CD4-positive, alpha-beta T cell treated with Interleukin-15 for 1 hour (primary cell): Measurements from ENCODE around the gene H2AZ2.
"Not testable (repeated sequence)": the region's sequence is repeated elsewhere in the genome, so short reads cannot be mapped to it uniquely, and the experiment has no call there.

Experiments
- DNase-seq: peaks from one replicate; pipeline ENCODE4 v3.0.0-alpha.2; 2020

H2AZ2 gene

DNA sequence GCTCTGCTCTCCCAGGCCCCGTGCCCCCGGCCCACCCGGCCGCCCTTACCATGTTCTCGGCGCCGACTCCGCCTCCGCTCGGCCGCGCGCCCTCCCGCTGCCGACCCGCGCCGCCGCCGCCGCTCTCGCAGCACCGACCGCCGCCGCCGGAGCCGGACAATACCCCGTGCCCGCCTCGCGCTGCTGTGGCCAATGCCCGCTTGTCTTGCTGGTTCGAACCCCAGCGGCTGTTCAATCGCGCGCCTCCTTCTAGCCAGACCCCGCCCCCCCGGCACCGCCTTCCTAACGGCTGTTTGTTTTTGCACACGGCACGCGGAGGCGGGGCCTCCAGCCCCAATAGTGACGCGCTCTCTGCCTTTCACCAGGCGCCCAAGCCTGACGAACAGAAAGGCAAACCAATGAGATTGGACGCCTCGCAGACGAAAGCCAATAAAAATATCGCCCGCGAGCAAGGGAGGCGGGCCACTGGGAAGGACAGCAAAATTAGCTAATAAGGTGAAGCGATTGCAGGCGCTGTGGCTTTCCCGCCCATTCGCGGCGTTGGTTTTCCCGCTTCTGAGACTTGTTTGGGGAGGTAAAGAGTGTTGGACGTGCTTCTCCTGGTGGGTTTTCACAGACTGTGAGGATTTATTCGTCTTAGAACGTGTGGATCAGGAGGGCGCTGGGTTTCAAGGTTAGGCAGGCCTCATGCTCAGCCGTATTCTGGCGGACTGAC lies at the start of gene H2AZ2:
Gene H2AZ2, minus strand, starts transcription at position 168 of the 715 bp plus-strand sequence. Its CDS starts 116 bp downstream, at position 52.
- peak; percentile 99 for DNase-seq

DNA sequence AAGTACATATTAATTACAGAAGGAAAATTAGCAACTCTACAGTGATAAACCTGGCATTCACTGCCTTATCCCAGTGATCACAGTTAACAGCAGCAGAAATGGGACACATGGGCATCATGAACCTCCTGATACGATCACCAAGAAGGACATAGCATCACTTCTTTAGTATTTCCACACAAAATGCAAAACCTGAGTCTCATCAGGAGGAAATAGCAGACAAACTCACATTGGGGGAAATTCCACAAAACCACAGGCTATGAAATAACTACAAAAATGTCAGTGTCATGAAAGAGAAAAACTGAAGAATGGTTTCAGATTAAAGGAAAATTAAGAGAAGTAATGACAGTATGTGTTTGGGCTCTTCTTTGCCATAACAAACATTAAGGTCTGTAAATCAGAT lies 49.4 kb upstream of the H2AZ2 start:
- no peak for DNase-seq

DNA sequence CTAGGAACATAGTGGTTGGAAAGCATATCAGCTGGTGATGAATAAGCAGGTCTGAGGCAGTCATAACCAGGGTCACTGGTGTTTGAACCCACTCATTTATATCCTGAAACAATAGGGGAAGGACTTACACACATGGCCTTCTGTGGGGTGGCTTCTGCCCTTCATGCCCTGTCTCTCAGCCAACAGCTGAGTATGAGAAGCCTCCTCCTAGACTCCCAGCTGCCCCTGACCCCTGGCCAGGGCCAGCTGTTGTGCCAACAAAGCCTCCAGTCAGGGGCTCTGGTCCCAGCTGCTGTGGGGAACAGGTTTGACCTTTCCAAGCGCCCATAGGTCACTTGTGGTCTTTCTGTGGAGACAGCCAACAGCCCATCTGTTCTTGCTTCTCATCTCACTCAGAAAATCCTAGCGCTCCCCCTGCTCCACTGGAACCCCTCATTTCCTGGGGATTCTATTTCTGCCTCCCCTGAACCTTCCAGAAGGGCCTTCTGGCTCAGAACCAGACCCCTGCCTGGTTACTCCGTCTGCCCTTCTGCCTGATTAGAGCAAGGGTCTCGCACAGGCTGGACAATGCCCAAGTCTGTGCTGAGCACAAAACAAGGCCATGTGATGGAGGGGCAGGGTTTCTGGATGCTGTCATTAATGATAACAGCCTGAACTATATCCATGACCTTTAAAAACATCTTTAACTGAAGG lies 47.1 kb upstream of the H2AZ2 start:
- DNase-seq: no peak

DNA sequence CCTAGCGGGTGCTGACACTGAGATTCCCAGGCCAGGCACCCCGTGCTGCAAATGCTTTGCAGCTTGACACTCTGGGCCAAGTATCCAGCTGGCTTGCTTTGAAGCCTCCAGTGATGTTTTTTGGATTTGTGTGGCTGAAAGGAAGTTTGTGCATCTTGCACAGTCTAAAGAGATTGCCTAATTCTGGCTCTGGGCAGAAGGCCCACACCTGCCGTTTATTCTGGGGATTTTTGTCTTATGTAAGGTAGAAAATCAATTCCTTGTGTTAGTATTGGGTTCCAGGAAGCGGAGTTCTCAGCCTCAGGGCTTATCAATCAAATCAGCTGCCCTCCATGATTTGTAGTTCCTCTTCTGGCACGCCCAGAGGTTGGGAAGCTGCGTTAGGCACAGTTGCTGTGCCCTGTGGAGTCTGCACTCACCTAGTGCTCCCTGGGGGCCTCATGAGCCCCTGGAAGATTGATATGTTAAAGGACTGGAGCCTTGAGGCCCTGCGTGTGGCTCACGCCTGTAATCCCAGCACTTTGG lies 45.9 kb upstream of the H2AZ2 start:
- no peak for DNase-seq

DNA sequence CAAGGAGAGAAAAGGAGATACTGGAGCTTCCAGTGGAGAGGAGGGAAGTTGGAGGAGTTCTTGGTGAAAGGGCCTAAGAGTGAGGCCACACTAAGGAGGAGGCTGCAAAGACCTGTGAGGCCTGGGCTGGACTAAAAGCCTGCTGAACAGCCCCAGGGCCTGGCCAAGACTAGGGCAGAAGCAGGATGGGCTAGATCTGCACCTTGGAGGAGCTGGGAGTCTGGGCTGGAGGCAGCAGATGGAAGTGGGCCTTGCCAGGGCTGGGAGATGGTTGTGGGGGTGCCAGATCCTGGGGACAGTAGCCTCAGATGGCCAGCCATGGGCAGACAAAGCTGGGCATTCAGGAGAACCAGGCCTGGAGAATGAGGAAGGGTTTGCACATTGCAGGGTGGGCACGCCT lies 43.9 kb upstream of the H2AZ2 start:
- no peak for DNase-seq

DNA sequence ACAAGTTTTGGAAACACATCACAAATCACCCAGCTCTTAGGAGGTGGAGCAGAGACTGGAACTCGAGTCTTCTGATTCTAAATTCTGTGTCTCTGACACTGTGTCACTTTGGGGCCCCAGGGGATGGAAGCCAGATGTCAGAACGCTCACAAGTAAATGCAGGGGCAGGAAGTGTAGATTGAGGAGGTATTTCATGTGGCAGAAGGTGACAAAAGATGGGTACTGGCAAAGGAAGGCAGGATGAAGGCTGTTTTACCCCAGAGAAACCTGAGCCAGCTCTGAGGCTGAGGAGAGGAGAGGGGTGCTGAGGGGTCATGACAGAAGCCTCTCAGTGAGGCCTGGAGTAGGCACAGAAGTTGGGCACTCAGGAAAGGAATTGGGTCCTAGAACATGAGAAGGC lies 43.5 kb upstream of the H2AZ2 start:
- DNase-seq: peak; percentile 44

DNA sequence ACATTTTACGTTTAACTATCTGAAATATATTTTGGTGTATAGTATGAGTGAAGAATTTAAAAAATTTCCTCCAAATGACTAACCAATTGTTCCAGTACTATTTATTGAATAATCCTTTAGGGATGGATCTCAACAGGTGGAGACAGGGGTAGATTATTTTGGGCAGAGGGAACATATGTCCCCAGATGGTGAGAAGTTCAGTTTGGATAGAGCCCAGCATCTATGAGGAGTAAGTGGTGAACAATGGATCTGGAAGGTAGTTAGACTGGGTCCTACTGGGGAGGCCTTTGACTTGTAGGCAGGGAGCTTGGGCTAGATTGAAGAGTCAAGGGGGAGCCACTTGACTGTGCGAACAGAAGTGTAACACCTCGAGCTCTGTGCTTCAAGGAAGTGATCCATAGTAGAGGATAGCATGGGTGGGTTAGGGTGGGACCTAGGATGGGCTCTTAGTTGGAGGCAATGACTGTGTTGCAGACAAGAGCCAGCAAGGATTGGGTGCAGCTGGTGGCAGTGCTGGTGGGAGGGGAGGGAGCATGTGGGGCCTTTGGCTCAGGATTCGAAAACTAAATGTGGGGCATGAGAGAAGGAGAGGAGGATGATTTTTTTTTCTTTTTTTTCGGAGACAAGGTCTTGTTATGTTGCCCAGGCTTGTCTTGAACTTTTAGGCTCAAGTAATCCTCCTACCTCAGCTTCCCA lies 41.3 kb upstream of the H2AZ2 start:
- no peak for DNase-seq

DNA sequence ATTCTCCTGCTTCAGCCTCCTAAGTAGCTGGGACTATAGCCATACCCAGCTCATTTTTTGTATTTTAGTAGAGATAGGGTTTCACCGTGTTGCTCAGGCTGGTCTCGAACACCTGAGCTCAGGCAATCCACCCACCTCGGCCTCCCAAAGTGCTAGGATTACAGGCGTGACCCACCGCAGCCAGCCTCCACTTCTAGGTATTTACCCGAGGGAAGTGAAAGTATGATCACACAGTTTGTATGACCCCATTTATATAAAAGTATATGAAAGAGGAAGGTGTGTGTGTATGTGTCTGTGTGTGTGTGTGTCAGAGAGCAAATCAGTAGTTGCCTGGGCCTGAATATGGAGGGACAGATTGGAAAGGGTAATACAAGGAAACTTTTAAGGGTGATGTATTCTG lies 39.4 kb upstream of the H2AZ2 start:
- peak; percentile 63 for DNase-seq

DNA sequence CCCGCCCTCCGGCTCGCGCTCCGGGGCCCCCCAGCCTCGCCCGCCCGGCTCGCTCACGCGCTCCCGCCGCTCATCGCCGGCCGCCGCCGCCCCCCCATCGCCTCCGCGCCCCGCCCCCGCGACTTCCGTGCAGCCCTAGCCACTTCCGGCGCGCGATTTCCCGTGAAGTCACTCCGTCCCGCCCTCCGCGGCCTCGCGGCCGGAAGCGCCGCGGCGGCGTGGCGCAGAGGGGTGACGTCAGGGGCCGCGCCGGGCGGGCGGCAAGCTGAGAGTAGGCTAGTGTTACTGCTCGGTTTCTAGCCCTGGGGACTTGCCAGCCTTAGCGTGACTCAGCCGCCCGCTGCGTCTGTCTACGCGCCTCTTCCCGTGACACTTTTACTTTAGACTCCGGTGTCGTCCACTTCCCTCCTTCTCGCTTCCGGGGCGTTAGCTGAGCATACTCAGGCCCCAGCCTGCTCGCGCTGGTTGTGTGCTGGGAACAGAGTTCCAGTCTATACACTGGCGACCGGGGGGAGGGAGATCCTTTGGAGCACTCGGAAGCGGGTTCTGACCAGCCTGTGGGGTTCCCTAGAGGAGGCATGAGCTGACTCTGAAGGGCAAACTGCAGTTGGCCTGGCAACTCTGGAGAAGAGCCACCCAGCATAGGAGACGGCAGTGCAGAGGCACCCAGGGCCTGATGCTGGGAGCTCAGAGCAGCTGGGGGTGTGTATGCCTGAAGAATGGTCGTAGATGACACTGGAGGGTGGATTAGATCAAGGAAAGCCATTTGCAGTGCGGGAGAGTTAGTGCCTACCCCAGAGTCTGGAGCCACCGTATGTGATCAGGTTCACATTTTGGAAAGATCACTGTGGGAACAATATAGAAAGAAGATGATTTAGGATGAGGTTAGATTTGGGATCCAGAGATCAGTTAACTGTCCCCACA lies 37.8 kb upstream of the H2AZ2 start, which contains the start of gene PURB:
Gene PURB, minus strand, starts transcription at position 137 of the 924 bp plus-strand sequence. CDS start 182 bp downstream, outside the sequence.
- peak; percentile 98 for DNase-seq

DNA sequence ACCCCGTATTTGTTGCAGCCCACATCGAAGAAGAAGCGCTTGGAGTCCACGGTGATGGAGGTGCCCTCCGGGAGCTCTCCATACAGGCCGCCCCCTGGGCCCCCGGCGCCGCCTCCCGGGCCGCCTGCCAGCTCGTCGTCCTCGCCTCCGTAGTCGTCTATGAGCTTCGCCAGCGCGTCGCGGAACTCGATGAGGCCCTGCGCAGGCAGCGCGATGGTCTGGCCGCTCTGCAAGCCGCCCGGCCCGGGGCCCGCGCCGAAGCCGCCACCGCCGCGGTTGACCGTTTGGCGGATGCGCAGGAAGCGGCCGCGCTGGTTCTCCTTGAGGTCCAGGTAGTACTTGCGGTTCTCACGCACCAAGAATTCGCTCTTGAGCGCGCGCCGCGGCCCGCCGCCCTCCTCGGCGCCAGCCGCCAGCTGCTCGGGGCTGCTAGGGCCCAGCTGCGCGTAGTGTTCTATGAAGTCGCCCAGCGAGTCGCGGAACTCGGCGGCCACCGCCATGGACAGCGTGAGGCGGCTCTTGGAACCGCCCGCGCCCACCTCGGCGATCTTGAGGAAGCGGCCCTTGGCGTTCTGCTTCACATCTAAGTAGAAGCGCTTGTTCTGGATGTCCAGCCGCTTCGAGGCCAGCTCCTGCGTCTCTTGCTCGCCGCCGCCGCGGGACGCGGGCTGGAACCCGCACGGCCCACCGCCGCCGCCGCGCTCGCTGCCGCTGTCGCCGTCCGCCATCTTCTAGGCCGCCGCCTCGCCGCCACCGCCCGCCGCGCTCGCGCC lies 36.9 kb upstream of the H2AZ2 start:
- peak; percentile 47 for DNase-seq

DNA sequence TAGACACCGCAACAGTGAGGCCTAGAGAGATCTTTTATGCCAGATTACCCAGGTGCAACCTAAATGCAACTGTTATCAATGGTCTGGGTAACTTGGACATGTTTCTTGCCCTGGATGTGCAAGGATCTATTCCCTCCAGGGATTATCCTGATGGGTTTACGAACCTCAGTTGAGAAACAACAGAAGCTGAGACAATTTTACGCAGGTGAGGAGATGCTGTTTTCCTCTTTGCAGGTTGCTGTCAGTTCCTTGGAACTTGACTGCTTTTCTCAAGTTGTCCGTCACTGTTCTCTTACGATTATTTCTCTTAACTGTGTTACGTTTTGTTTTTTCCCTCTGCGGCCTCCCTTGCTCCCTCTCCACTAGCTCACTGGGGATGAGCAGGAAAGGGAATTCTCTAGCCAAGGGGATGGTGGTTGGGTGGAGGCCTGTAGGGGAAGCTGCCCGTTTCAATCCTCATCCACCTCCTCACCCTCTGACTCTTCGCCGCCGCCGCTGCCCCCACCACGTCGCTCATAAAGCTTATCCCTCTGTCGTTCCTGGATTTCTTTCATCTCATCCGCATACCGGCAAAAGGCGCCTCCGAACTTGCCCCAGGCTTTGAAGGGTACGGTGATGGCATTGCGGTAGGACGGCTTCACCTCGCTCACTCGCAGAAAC lies 36.2 kb upstream of the H2AZ2 start:
- DNase-seq: no peak

DNA sequence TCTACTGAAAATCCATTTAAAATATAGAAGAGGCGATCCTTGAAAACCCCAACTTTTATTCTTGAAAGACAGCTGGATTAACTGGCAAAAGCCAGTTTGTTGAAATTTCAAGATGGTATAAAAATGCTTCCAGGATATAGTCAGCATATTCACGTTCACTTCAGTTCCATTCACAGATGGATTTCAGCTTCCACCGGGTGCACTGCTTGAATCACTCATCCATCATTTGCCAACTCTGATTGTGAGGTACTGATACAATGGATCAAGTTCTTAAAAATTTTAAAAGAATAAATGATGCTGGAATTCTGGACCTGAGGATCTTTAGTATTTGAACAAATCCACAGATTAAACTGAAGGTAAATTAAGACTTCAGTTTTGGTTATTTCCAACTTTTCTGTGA lies 35.0 kb upstream of the H2AZ2 start:
- DNase-seq: no peak

DNA sequence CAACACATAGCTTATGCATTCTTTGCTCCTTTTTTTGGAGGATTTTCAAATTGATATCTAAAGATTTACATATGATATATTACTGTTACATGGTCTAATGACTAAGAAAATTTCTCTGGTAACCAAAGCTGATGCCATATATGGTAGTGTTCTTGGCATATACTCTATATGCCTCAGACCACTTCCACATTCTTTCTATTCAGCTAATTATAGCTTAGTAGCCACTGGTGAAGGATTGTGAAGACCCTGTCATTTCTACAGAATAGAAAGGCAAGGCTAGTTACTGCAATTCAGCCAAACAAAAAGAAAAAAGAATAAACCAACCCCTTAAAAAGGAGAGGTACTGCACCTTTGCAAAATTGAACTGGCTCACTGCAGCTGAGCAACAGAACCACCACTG lies 33.7 kb upstream of the H2AZ2 start:
- no peak for DNase-seq

DNA sequence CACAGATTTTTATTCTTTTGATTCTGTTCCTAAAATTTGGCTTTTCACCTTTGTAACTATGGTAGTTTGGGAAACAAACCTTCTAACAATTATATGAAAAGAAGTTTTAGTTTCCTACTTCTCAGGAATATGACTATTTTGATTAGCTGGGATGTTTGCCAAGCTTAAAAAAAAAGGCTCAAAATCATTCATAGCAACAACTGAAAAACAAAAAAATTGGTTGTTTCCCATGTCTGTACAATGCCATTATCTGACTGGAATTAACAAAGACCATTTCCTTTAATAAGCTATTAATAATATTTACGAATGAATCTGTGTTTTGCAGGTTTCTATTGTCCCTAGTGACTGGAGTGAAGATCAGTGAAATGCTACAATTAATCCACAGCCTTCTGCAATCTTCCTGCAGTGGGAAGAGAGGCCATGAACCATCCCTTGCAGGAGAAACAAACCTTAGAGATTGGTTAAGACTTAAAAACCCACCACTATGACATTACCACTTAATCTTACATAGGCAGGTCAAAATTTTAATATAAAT lies 33.2 kb upstream of the H2AZ2 start:
- DNase-seq: no peak

DNA sequence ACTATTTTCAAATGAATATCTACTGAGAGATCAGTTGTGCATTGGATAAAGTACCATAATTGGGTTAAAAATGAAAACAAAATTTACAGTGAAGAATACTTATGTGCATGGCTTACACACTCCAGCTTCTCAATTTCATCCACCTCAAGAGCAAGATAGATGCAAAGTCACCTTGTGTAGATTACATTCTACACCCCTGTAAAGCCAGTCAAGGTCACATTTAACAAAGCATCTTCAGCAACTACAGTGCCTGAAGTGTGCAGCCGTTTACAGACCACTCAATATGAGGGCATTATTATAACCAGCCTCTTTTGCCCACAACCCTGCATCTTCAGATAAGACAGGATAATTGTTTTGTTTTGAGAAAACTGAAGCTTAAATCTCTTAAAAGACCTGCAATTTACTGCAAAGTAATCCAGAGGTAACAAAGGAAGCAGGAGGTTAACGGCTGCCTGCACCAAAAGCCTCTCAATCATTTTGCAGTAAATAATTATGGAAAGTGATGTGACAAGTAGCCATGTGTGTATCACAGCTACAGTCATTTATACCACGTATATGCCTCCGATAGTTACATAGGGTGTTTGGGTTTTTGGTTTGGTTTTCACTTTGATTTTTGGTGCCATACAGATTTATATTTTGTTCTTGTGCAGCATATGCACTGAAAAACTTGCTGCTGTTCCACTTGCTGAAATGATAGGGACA lies 32.6 kb upstream of the H2AZ2 start:
- DNase-seq: no peak

DNA sequence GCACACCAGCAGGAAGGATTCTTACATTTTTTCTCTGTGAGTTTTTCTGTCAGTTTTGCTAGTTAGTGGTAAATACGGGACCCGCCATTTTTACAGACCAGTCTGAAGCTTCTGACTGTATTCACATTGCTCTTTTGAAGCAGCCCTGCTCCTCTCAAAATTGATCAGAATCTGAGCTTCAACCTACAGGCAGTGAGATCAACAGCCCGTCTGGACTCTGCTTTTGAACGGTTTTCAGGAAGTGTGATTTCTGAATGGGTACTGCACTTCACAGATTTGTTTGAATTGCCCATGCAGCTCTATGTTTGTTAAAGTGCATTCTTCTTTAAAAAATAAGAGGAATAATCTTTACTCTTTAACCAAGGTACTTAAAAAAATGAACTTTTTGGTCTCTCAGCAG lies 28.5 kb upstream of the H2AZ2 start:
- DNase-seq: no peak

DNA sequence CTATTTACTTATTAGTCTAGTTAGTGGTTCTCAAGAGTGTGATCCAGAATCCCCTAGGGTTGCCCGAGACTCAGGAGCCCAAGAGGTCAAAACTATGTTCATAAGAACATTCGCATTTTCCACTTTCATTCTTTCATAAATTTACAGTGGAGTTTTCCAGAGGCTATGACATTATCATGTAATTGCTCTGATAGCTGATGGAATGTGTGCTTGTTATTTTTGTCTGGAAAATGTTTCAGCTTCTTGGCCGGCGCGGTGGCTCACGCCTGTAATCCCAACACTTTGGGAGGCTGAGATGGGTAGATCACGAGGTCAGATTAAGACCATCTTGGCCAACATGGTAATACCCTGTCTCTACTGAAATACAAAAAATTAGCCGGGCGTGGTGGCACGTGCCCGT lies 27.4 kb upstream of the H2AZ2 start:
- DNase-seq: no peak

DNA sequence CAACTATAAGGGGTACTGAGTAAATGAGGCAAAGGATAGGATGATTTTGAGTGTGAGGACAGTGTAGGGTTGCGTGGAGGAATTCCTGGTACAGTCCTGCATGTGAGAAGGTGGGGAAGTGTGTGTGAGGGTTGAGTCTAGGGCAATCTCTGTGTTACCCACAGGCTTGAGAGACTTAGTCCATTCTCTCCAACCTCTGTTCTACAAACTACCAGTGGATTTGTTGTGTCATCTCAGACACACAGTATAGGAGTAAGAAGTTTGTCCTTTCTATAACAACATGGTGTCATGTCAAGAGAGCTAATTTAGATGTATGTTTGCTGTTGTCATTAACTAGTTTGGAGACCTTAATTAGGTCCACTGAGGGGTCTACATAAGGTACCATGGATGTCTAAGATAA lies 24.9 kb upstream of the H2AZ2 start:
- no peak for DNase-seq

DNA sequence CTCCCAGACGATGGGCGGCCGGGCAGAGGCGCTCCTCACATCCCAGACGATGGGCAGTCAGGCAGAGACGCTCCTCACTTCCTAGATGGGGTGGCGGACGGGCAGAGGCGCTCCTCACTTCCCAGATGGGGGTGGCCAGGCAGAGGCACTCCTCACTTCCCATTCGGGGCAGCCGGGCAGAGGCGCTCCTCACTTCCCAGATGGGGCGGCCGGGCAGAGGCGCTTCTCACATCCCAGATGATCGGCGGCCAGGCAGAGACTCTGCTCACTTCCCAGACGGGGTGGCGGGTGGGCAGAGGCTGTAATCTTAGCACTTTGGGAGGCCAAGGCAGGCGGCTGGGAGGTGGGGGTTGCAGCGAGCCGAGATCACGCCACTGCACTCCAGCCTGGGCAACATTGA lies 24.0 kb upstream of the H2AZ2 start:
- DNase-seq: not testable (repeated sequence)

DNA sequence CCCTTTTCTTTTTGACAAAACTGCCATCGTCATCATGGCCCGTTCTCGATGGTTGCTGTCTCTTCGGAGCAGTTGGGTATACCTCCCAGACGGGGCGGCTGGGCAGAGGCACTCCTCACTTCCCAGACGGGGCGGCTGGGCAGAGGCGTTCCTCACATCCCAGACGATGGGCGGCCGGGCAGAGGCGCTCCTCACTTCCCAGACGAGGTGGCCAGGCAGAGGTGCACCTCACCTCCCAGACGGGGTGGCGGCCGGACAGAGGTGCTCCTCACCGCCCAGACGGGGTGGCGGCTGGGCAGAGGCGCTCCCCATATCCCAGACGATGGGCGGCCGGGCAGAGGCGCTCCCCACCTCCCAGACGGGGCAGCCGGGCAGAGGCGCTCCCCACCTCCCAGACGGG lies 22.9 kb upstream of the H2AZ2 start:
- DNase-seq: not testable (repeated sequence)
